ENCODE data around the gene EMC7. TPM values are rescaled to one million over a fixed set of nuclear protein-coding genes. Genes with fewer than 3 reads are reported as not detected.

Gene EMC7
- total and polyA plus RNA-seq, 7 donors, result 50.4 to 128 (median 82.8) TPM

DNA sequence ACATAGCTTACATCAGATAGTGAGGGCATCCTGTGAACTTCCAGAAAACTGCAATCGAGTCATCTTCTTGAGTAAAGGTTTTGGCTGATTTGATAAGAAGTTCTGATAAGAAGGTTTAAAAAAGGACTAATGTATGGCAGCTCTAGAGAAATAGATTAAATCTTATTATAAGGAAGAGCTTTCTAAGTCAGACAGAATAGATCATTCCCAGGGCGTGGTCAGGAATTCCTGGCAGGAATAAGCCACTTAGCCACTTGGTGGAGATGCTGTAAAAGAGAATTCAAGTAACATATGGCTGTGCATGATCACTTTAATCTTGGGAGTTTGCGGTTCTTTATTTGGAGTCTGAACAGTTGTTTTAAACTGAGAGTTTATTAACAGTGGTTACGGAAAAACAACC is 17.6 kb upstream of the EMC7 start:
- Histone ChIP-seq H3K27ac (no peak overlapping the region), H3K4me3 (no peak overlapping the region), H3K27me3 (ENCODE audit: insufficient read depth in 3 of 3, low read length in 2 of 3) (peaks cover 0 to 2% (median 0%) of the 10 kb centered on the region in 3 donors), H3K4me1 (no peaks in the 10 kb centered on the region), H3K9me3 (no peaks in the 10 kb centered on the region), H3K36me3 (ENCODE audit: insufficient read depth in 1 of 2, low read depth in 1 of 2) (no peaks in the 10 kb centered on the region)
- DNase-seq (no peak), ATAC-seq (no peak)
- 47 to 63% (median 51%) methylated on average over 4 of the region's 4 CpGs for WGBS, 3 donors
- no peak for TF ChIP-seq CTCF (IDR thresholded peaks at IDR 0.05)
- intact Hi-C loops (cut with DNase I), result no loop called here

DNA sequence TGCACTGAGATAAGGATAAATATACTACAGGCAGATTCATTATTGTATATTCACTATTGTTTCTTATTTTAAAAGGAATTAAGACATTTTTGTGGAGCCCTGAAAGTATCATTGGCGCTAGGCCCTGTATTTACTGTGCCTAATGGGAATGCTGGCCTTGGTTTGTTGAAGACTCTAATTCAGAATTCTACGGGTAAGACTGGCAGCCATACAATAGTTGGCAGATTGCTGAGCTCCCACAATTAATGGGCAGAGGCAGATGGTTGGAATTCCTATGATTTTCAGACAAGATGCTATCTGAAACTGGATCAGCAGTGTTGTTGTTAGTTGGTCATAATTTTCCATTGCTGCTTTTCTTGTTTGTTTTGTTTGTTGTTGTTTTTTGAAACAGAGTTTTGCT is 15.0 kb upstream of the EMC7 start:
- Histone ChIP-seq H3K4me3 (no peak overlapping the region), H3K4me1 (no peaks in the 10 kb centered on the region), H3K9me3 (no peaks in the 10 kb centered on the region), H3K27me3 (ENCODE audit: insufficient read depth in 3 of 3, low read length in 2 of 3) (peaks cover 0 to 2% (median 0%) of the 10 kb centered on the region in 3 donors), H3K36me3 (ENCODE audit: insufficient read depth in 1 of 2, low read depth in 1 of 2) (no peaks in the 10 kb centered on the region), H3K27ac (no peak overlapping the region)
- 39 to 48% (median 45%) methylated on average over 2 of the region's 2 CpGs for WGBS, 3 donors
- no peak for DNase-seq
- intact Hi-C loops (cut with DNase I), result no loop called here
- no peak for ATAC-seq
- TF ChIP-seq CTCF (IDR thresholded peaks at IDR 0.05), result no peak

DNA sequence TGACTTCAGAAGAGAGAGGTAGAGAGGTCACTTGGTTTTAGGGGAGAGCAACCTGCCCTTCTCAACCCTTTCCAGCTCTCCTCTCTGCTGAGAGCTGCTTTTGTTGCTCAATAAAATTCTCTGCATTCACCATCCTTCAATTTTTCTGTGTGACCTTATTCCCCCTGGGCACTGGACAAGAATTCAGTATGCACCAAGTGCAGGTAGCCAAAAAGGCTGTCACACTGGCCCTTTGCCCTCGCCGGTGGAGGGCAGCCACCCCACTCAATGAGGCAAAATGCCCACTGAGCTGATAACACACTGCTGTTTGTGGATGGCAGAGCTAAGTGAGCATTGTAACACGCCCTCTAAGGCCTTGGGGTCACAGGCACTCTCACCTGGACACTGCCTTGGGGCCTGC is 13.1 kb upstream of the EMC7 start:
- Histone ChIP-seq H3K4me1 (no peaks in the 10 kb centered on the region), H3K36me3 (ENCODE audit: insufficient read depth in 1 of 2, low read depth in 1 of 2) (no peaks in the 10 kb centered on the region), H3K4me3 (no peak overlapping the region), H3K9me3 (no peaks in the 10 kb centered on the region), H3K27me3 (ENCODE audit: insufficient read depth in 3 of 3, low read length in 2 of 3) (peaks cover 0 to 2% (median 0%) of the 10 kb centered on the region in 3 donors), H3K27ac (no peak overlapping the region)
- intact Hi-C loops (cut with DNase I), result loop anchor here in 1 of 2 donors (5.0 kb wide), 1 partner anchor 98 kb away; the partner anchor contains the start of gene KATNBL1
- WGBS, 3 donors, result 46 to 62% (median 57%) methylated on average over 3 of the region's 3 CpGs
- DNase-seq (no peak), ATAC-seq (no peak)
- no peak for TF ChIP-seq CTCF (IDR thresholded peaks at IDR 0.05)

DNA sequence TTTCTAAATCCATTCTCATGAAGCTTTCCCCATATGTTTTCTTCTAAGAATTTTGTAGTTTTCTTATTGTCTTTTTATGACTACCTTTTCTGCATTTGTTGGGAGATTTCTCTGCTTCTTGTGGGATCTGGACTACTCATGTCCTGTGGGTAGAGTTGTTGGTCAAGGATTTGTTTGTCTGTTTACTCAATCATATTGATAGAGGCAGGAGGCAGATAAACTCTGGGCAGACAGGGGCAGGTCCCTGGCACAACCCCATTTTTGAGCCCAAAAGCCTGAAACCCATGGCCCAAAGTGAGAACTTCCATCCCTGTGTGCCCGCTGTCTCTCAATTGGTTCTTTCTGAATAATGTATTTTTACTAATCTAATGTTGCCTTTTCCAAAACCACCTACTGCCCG is 12.6 kb upstream of the EMC7 start:
- TF ChIP-seq CTCF (IDR thresholded peaks at IDR 0.05), result no peak
- Histone ChIP-seq H3K36me3 (ENCODE audit: insufficient read depth in 1 of 2, low read depth in 1 of 2) (no peaks in the 10 kb centered on the region), H3K4me1 (no peaks in the 10 kb centered on the region), H3K4me3 (no peak overlapping the region), H3K27me3 (ENCODE audit: insufficient read depth in 3 of 3, low read length in 2 of 3) (peaks cover 0 to 2% (median 0%) of the 10 kb centered on the region in 3 donors), H3K27ac (no peak overlapping the region), H3K9me3 (no peaks in the 10 kb centered on the region)
- 48 to 50% (median 50%) methylated on average over 2 of the region's 2 CpGs for WGBS, 3 donors
- DNase-seq (no peak), ATAC-seq (no peak)
- intact Hi-C loops (cut with DNase I), result loop anchor here in 1 of 2 donors (5.0 kb wide), 1 partner anchor 98 kb away; the partner anchor contains the start of gene KATNBL1

GRCh38 chr15:34111488-34111887 is 9.8 kb upstream of the EMC7 start:
- Histone ChIP-seq H3K27ac (no peak overlapping the region), H3K4me3 (no peak overlapping the region), H3K9me3 (no peaks in the 10 kb centered on the region), H3K4me1 (no peaks in the 10 kb centered on the region), H3K27me3 (ENCODE audit: insufficient read depth in 3 of 3, low read length in 2 of 3) (no peaks in the 10 kb centered on the region), H3K36me3 (ENCODE audit: insufficient read depth in 1 of 2, low read depth in 1 of 2) (no peaks in the 10 kb centered on the region)
- ATAC-seq (no peak), DNase-seq (no peak)
- intact Hi-C loops (cut with DNase I), result loop anchor here (2.0 to 5.0 kb wide), 2 partner anchors 99 to 101 kb away; partner anchors contain the start of gene KATNBL1 (in 2 of the 2)
- 70 to 74% (median 71%) methylated on average over 6 of the region's 6 CpGs for WGBS, 3 donors
- TF ChIP-seq CTCF (IDR thresholded peaks at IDR 0.05), result no peak

Measured in psoas muscle (tissue), 8 donors.